A673 (cell line): Measurements from ENCODE around the gene ARMH1. TPM values are rescaled to one million over a fixed set of nuclear protein-coding genes. Genes with fewer than 3 reads are reported as not detected.
A peak's percentile ranks its signal among the peaks of the same experiment; 100 is the strongest.

ENCODE experiments used
- BruUV-seq: library from RNA; stranded (reverse); fragments of 400-500 nt; replicated peaks from 2 replicates; lab custom pipeline; 2021; lab: Mats Ljungman, UMichigan
- CTCF ChIA-PET: fragments of 300-600 bp; sonication (Branson Sonifier 250); formaldehyde crosslinking; loops from one replicate; lab custom pipeline; 2022; ENCODE audit warnings: antibody characterized with exemption; lab: Charles Lee
- POLR2A ChIA-PET: fragments of 300-600 bp; sonication (Branson Sonifier 250); formaldehyde crosslinking; loops from one replicate; lab custom pipeline; 2022; ENCODE audit warnings: antibody characterized with exemption; ENCODE audit not compliant: low non-redundant PET; lab: Charles Lee
- DNase-seq: peaks from one replicate; pipeline ENCODE4 v3.0.0-alpha.2; 2015; ENCODE audit warnings: low spot score
- H3K27ac ChIP-seq: fragments of 200-600 bp; sonication (generic); 2 replicates; pipeline ENCODE4 v1.5.1; 2016; ENCODE audit warnings: mixed run types, low read depth, mild to moderate bottlenecking, mixed read lengths, antibody characterized with exemption, low read length; ENCODE audit not compliant: poor library complexity, severe bottlenecking
- H3K27me3 ChIP-seq: fragments of 200-600 bp; sonication (generic); replicated peaks from 2 replicates; pipeline ENCODE4 v1.6.1; 2017; ENCODE audit warnings: mixed run types, low read depth, mild to moderate bottlenecking, mixed read lengths, antibody characterized with exemption, low read length; ENCODE audit not compliant: insufficient read depth, poor library complexity
- H3K36me3 ChIP-seq: fragments of 200-600 bp; sonication (generic); 2 replicates; pipeline ENCODE4 v1.6.1; 2016; ENCODE audit warnings: mixed run types, mild to moderate bottlenecking, mixed read lengths, antibody characterized with exemption, low read length; ENCODE audit not compliant: insufficient read depth, poor library complexity, severe bottlenecking
- H3K4me1 ChIP-seq: fragments of 200-600 bp; sonication (generic); 2 replicates; pipeline ENCODE4 v1.6.1; 2017; ENCODE audit warnings: mixed run types, mild to moderate bottlenecking, mixed read lengths, antibody characterized with exemption, low read length; ENCODE audit not compliant: insufficient read depth, poor library complexity, severe bottlenecking
- H3K4me3 ChIP-seq: fragments of 200-600 bp; sonication (generic); 2 replicates; pipeline ENCODE4 v1.5.1; 2016; ENCODE audit warnings: low read depth, mixed run types, mild to moderate bottlenecking, mixed read lengths, low read length; ENCODE audit not compliant: poor library complexity, severe bottlenecking
- H3K9me3 ChIP-seq: fragments of 200-600 bp; sonication (generic); 2 replicates; pipeline ENCODE4 v1.6.1; 2016; ENCODE audit warnings: mixed run types, low read depth, mild to moderate bottlenecking, mixed read lengths, antibody characterized with exemption, low read length; ENCODE audit not compliant: poor library complexity, severe bottlenecking
- CTCF ChIP-seq: fragments of 300-800, 200-600 bp; sonication (generic); conservative IDR thresholded peaks from 2 replicates; pipeline ENCODE4 v1.5.1; 2017; ENCODE audit warnings: low read depth, mild to moderate bottlenecking, antibody characterized with exemption, low read length, moderate library complexity, mixed read lengths
- EZH2 ChIP-seq: fragments of 200-600 bp; sonication (generic); IDR thresholded peaks from 2 replicates; pipeline ENCODE4 v1.6.1; 2017; ENCODE audit warnings: borderline replicate concordance, low read depth, mild to moderate bottlenecking, mixed read lengths, antibody characterized with exemption, low read length; ENCODE audit not compliant: poor library complexity, severe bottlenecking
- intact Hi-C: fragments of 100-400 bp; cut with micrococcal nuclease; formaldehyde crosslinking; loops from one replicate; pipeline ENCODE4 v1.10.0; 2022; ENCODE audit not compliant: unreplicated experiment
- total RNA-seq: library from RNA; stranded (reverse); gene quantifications from 2 replicates; pipeline ENCODE4 v1.2.3, GENCODE V29; 2021

The ARMH1 gene
- total RNA-seq, 1 experiment from 2014 or later: 0.26 TPM

GRCh38 chr1:44651069-44651468 is 23.4 kb upstream of the ARMH1 start:
- no peaks in the 10 kb centered on the region for H3K9me3 ChIP-seq
- ChIA-PET POLR2A (no interaction called here), CTCF (interaction anchor here (1.1 kb wide), 1 partner anchor 17 kb away, joined by 3 read pairs; no protein-coding TSS in a partner anchor)
- TF ChIP-seq EZH2: no peak
- no peak for TF ChIP-seq CTCF
- H3K27ac ChIP-seq: no peak overlapping the region
- H3K27me3 ChIP-seq: no peaks in the 10 kb centered on the region
- no peak overlapping the region for H3K4me3 ChIP-seq
- H3K36me3 ChIP-seq: peaks cover 26% of the 10 kb centered on the region
- DNase-seq: no peak
- intact Hi-C loops: loop anchor here (5.0 to 10.0 kb wide), 2 partner anchors 434 to 556 kb away; no protein-coding TSS in a partner anchor
- no peaks in the 10 kb centered on the region for H3K4me1 ChIP-seq
- TSS peak; percentile 84 for BruUV-seq

GRCh38 chr1:44652445-44653106 is 21.9 kb upstream of the ARMH1 start:
- BruUV-seq: no TSS peak
- POLR2A ChIA-PET: no interaction called here

More at GRCh38 chr1:44652445-44653106, 21.9 kb upstream of the ARMH1 start:
- peak; percentile 82 for DNase-seq
- Histone ChIP-seq H3K36me3 (peaks cover 23% of the 10 kb centered on the region), H3K27ac (no peak overlapping the region), H3K27me3 (no peaks in the 10 kb centered on the region), H3K4me1 (no peaks in the 10 kb centered on the region), H3K4me3 (no peak overlapping the region), H3K9me3 (no peaks in the 10 kb centered on the region)
- no peak for TF ChIP-seq EZH2
- peak; percentile 95 for TF ChIP-seq CTCF
- intact Hi-C loops: loop anchor here (1.0 to 10.0 kb wide), 5 partner anchors 44 to 558 kb away; no protein-coding TSS in a partner anchor
- CTCF ChIA-PET: interaction anchor here (0.5 to 2.0 kb wide), 13 partner anchors 11 to 567 kb away, joined by 3 to 17 read pairs (median 5); no protein-coding TSS in a partner anchor
